ENCODE measurements around the gene NPFFR1.

NPFFR1 gene, protein sequence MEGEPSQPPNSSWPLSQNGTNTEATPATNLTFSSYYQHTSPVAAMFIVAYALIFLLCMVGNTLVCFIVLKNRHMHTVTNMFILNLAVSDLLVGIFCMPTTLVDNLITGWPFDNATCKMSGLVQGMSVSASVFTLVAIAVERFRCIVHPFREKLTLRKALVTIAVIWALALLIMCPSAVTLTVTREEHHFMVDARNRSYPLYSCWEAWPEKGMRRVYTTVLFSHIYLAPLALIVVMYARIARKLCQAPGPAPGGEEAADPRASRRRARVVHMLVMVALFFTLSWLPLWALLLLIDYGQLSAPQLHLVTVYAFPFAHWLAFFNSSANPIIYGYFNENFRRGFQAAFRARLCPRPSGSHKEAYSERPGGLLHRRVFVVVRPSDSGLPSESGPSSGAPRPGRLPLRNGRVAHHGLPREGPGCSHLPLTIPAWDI

DNA sequence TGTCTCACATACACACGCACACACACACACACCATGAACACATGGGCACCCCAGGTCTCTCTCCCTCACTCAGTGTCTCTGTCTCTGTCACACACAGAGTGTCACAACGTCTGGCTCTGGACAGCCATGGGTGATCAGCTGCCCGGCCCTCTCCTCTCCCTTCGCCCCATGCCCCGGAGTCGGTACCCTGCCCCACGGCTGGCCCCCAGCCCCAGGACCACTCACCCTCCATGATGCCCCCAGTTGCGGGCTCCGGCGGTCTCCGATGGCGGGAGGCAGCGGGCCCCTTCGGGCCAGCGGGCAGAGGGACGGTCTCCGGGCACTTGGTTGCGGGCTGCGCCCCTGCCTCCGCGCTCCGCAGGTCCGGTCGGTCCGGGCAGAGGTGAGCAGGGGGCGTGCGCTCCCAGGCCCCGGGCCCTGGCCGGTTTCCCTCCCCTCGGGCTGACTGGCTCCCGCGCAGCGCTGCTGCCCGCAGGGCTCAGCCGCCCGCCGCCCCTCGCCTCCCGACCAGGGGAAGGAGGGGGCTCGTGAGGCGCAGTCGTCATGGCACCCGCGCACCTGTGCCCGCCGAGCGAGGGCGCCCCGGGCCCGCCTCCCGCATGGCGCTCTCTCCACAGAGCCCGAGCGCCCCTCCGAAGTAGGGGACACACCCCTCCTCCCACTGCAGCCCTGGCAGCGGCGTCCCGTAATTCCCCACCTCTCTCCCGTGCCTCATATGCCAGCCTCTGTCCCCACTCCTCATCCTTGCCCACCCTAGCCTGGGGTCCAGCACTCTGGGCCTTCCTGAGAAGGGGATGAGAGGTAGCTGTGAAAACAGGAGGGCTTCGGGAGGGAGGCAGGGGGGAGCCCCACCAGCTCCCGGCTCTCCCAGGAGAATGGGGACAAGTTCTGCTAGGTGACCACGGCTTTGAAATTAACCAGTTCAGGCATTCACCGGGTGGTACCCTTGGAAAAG, at the start of gene NPFFR1:
TSS of gene NPFFR1 (minus strand) at position 560 of the 955 bp plus-strand sequence. CDS start at position 232, 328 bp downstream.
- DNase-seq = no peak

DNA sequence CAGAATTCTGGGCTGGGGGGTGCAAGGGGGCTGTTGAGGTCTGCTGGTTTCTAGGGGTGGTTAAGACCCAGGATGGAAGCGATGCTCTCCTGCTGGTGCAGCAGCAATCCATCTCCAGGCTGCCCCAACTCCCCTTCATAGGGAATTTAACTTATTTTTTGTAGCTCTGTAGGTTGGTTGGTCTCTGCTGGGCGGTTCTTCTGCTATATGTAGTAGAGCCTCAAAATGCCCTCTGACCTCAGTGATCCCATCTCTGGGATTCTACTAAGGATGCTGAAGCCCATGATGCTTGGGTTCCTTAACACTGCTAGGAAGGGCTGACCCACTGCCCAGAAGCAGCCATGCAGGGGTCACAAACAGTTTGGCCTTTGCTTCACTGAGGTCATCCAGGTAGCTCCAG, 49.5 kb upstream of the NPFFR1 start:
- no peak for DNase-seq

DNA sequence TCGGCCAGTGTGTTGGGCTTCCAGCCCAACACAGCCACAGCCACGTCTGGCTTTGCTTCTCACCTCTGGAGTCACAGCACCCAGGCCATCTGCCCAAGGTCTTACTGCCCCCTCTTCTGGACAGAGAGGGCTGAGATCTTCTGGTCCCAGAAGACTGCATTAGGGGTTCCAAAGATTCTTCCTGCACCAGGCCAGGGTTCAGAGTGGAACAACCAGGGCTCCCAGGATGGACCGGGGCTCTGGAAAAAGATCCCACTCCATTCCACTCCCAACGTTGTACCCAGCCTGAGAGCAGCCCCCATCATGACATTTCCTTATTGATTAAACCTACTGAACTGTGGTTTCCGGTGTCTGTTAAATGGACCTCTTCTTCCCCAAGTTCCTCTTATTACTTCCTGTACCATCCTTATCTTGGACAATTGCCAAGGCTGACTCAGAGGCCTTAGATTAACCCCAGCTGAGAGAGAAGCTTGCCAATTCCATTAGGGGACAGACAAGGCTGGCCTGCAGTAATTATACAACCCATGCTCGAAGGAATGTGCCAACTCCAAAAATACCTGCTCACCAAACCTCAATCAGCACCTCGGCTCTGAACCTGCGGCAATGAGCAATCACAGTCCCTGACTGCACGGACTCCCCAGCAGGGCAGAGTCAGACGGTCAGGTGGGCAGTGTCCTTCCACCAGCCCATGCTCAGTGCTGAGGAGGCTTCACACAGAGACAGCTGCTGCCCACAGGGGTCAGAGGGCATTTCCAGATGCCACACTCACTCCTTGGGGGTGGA, 47.9 kb upstream of the NPFFR1 start:
- DNase-seq = no peak

DNA sequence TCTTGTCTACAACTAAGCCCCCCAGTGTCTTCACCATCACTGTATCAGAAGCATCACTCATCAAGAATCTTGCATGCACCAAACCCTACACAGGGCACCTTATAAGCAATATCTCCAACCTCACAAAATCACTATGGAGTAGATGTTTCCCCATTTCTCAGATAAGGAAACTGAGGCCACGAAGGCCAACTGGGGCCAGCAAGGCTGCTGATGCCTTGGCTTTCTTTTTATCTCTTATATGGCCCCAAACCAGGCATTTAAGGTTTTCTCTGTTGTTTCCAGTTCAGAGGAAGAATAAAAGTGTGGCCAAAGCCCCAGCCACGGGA, 47.3 kb upstream of the NPFFR1 start:
- DNase-seq = no peak

DNA sequence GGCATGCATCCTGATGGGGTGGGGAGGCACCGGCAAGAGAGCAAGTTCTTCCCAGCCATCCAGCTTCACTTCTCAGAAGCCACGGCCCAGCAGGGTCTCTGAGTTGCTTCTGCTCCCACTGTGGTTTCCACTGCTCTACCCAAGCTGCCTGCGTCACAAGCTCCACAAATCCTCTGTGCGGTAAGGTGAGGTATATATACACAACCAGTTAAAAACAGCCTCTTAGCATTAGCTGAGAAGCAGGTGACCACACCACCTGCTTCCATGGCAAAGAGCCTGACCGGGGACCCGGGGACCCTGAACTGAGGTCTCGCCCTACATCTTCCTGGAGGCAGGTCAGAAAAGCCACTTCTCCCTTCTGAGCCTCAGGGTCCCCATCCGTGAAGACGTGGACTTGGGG, 46.9 kb upstream of the NPFFR1 start:
- DNase-seq = no peak

DNA sequence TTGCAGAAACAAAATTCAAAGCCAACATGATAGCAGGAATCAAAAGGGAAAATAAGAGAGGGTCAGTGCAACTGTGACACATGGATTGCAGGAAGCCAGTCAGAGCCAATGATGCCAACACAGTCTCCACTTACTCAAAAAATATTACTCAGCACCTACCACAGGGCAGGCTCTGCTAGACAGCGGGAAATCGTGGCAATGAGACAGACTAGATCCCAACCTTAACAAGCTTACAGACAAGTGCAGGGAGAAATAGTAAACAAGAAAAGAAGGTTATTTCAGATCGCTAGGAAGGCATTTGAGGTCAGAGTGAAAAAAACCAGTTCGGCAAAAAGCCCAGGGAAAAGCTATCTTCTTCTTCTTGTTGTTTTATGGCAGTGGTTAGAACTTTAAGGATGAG, 45.2 kb upstream of the NPFFR1 start:
- no peak for DNase-seq

DNA sequence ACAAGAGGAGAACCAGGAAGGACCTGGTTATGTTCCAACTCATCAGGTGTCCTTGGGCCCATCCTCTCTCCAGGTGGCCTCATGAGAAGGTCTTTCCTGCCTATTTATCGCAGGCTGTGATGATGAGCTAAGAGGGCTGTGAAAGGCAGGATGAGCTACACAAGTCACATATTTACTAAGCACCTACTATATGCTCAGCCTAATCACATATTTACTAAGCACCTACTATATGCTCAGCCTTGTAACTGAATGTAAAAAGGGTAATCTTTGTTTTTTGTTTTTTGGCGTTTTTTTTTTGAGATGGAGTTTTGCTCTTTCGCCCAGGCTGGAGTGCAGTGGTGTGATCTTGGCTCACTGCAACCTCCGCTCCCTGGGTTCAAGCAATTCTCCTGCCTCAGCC, 44.2 kb upstream of the NPFFR1 start:
- DNase-seq = no peak

DNA sequence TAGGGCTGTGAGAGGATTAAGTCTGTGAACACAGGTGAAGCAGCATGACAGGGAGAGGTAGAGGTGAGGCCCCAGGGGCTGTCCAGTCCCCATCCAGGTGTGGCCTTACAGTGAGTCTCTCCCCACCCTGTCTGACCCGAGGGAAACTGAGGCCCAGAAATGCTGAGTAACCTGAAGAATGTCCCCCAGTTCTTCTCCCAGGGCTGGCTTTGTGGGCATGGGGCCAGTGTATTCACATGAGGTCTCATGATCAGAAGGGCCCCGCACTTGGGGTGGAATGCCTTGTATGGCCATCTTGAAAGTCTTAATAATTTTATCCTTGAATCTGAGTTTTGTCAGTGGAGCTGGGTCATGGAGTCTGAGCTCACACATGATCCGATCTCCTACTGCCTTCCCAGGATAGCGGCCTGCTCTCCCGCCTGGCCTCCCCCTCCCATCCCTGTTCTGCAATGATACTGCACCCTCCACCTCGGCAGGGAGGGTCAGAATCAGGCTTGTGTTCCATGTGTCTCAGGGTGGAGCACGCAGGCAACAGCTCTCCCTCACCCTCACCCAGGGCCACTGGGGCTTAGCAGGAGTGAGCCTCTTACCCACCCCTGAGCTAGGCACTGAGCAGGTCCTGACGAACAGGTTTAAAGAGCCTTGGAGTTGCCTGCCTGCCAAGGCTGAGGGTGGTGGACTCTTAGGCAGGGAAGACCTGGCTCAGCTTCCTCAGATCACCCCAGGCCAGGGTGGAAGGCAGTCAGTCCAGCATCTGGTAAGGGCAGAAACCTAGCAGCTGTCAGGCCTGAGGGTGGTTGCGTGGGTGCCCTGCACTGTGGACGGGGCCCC, 41.4 kb upstream of the NPFFR1 start:
- DNase-seq = no peak

DNA sequence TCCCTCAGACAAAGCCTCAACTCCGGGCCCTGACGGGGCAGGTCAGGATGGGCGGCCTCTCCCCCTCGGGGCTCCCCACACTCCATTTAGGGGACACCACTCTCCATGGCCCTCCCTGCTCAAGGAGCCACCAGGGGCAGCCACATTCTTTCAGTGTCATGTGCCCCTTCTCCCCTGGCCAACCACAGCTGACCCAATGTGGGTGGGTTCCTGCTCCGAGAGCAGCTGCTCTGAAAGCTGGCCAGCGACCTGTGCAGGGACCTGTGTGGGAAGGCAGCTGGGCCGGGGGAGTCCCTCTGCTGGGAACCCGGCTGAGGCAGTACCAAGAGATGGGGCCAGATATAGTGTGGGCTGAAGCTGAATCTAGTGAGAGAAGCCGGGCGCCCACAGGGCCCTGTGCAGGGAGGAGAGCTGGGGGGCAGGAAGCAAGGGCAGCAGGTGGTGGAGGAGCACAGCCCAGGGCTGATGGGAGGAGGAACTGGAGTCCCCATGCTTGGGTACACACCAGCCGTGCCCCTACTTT, 40.6 kb upstream of the NPFFR1 start:
- peak; percentile 33 for DNase-seq

DNA sequence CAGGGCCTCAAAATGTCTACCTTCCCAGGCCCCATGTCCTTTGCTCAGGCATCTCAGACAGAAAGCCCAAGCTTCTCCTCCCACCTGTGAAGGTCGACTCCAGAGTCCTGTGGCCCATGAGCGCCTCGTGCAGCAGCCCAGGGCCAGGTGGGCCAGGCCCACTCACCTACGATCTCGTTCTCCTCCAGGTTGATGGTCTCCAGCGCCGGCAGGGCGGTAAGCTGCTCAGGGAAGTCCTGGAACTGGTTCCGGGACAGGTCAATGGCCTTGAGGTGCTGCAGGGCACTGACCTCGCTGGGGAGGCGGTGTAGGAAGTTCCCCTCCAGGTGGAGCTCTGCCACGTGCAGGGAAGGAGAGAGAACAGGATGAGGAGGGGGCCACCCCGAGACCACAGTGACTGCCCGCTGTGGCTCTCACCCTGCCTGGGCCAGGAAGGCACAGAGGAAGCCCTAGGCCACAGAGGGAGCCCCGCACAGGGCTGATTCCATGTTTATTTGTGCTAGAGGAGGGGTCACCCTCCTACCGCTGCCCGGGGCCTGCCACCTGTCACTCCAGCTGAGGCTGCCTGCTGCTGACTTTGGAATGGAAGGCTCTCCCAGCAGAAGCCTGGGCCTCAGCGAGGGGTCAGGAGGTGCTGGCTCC, 40.0 kb upstream of the NPFFR1 start:
- DNase-seq = no peak

DNA sequence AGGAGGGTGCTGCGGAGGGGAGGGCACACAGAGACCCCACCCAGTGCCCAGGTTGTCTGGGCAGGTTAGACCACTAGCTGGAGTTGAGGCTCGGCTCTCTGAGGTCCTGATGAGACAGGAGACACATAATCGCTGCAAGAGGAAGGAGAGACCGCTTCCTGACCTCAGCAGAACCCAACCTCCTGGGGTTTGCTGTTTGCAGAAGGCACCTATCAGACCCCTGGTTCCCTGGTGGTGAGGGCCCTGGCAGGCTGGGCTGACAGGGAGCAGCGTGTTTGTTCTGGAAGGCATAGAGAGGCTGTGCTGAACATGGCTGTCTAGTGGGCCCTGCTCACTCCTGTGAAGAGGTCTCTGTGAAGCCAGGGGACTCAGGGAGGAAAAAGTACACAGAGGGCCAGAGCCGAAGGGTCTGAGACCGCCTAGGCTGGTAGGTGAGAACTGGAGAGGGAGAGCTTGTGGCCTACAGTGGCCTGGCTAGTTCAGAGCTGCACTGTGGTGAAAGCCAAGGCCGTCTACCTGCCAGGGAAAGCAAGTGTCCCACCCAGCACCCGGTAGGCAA, 39.4 kb upstream of the NPFFR1 start:
- peak; percentile 53 for DNase-seq

DNA sequence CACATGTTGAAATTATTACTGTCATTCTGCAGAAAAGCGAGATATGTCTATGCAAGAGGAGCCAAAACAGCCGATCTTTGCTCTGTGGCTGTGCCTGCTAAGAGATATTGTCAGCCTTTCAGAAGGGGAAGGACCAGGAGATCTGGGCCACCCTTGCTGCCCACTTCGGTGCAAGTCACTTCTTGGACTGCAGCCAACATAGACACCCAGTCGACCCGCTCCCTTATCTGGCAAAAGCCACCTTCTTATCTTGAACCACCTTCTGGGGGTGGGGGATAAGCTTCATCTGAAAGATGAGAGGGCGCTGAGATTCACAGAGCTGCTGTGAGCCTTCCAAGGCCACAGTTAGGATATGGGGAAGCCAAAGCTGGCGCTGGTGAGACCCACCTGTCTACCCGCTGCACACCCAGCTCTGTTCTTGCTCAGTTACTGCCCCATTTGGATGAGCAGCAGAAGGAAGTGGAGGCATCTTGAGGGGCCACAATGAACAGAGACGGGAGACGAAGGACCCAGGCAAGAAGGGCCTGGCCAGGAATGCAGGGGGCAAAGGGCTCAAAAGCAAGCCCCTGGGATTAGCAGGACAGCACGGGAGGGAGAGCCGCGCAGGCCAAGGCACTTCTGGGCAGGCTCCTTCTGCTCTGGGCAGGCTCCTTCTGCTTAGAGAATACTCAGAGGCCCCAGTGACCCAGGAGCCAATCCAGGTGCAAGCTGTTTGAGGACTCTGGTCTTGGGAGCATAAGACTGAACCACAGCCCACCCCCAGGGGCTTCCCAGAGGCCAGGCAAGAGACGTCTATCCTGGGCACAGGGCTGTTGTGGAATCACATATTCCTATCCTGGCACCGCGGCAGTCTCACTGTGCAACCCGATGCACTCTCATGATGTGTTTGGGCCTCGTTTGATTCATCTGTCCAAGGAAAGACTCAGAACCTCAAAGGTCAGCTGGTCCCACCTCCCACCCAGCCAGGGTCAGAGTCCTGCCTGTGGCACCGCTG, 38.4 kb upstream of the NPFFR1 start:
- DNase-seq = no peak

DNA sequence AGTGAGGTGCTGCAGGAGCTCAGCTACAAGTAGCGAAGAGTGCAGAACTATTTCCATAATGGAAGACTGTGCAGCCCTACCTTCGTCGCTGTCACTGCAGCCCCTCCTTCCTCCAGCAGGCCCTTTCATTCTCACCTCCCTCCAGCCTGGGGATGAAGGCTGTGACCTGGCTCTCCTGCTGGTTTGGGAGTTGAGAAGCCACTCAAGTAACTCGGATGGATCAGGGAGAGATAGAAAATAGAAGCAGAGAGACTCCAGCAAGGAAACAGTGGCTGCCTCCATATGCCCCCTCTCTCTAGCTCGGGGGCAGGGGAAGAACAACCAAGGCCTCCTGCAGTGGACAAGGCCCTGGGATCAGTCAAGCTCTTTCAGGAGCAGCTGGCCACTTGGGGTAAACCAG, 37.4 kb upstream of the NPFFR1 start:
- DNase-seq = no peak

DNA sequence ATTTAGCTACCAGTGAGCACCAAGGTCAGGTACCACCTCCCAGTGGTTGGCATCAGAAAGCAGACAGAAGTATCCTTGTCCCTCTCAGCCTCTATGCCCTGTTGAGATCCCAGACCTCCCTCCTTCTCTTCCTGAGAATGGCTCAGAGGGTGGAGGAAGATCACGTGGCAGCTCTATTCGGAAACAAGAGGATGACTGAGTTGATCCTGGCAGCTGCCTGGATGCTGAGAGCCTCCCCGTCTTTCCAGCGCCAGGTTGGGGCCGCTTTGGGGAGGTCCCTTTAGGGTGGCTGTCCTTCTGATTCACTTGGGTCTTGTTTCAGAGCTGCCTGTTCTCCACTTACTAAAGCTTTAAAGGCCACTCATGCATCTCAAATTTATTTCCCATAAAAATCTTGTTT, 36.9 kb upstream of the NPFFR1 start:
- no peak for DNase-seq

DNA sequence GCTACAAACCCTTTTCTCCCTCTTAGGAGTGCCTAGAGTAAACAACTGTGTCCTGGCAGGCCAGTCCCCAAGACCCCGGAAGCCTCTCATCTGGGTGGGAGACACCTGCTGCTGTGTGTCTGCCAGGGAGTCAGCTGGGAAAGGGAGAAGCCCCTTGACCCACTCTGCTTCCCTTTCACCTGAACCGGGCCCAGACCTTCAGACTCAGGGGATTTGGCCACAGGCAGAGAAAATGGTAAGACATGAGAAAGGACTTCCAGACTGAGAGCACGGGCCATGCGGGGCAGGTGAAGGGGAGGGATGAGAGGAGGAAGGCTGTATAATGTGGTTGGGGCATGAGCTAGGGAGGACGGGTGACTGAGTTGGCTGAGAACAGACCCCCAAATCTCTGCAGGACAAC, 36.0 kb upstream of the NPFFR1 start:
- no peak for DNase-seq

DNA sequence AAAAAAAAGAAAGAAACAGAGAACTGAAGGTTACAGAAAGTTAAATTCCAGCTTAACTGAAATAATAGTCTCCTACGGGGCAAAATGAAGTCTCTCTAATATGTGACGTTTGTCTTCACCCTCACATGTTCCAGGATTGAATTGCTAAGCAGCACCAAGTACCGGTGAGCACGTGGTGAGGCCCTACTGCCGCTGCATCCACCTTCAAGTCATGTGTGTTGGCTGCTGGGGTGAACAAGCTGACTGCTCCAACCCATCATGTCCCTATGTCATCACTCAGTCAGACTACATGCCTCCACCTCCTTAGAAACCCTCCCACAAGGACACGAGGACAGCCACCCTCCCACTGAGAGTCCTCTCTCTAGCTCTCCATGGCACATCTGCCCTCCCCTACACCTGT, 35.4 kb upstream of the NPFFR1 start:
- no peak for DNase-seq

DNA sequence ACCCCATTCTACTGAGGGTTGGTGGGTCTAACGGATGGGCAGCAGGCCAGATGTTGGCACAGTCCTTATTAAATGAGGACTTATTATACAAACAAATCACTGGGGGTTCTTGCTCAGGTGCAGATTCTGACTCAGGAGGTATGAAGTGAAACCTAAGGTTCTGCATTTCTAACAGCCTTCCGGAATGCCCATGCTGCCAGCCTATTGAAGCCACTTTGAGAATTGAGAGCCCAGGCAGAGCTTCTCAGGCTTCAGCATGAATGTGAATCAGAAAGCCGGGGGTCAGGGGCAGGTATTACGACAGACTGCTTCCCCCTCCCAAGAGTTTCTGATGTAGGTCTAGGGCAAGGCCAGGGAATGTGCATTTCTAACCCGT, 34.1 kb upstream of the NPFFR1 start:
- DNase-seq = no peak

DNA sequence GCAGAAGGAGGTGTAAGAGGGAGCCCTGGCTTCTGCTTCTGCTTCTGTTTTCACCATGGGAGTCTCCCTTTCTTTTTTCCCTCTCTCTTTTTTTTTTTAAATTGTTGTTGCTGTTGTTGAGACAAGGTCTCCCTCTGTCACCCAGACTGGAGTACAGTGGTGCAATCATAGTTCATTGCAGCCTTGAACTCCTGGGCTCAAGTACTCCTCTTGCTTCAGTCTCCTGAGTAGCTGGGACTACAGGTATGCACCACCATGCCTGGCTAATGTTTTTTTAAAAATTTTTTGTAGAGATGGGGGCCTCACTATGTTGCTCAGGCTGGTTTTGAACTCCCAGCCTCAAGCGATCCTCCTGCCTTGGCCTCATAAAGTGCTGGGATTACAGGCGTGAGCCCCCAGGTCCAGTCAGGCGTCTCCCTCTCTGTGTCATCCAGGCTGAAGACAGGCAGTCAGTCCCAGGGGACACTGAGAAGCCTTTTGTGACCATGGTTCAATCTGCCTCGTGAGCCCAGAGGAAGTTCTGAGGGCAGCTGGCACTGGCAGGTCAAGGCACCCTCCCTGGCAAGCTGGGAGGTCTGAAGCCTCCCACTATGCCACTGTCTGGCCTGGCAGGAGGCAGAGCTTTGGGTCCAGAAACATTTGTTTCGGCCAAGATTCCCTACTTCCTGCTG, 33.6 kb upstream of the NPFFR1 start:
- DNase-seq = no peak

DNA sequence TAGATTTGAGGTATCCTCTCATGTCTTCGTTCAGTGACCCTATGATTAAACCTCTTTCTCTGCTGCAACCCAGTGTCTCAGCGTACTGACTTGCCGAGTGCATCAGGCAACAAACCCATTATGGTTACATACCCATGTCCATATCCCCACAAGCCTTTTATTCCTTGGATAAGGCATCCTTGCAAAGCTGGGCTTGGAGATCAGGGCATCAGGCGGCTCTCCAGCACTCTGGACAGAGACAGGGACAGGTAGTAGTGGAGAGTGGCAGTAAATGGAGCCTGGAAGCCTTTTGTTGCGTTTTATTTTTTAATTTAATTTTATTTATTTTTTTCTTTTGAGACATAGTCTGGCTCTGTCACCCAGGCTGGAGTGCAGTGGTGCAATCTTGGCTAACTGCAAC, 32.0 kb upstream of the NPFFR1 start:
- no peak for DNase-seq

All from activated gamma-delta T cell treated with Interleukin-2 at 50 U/mL for 16 hours (primary cell).